ENCODE data around the gene A2ML1. TPM values are rescaled to one million over a fixed set of nuclear protein-coding genes. Genes with fewer than 3 reads are reported as not detected.

A2ML1 gene
- total and polyA plus RNA-seq, 12 donors, result 0.08 to 1.4 (median 0.14) TPM; not detected in 8

DNA sequence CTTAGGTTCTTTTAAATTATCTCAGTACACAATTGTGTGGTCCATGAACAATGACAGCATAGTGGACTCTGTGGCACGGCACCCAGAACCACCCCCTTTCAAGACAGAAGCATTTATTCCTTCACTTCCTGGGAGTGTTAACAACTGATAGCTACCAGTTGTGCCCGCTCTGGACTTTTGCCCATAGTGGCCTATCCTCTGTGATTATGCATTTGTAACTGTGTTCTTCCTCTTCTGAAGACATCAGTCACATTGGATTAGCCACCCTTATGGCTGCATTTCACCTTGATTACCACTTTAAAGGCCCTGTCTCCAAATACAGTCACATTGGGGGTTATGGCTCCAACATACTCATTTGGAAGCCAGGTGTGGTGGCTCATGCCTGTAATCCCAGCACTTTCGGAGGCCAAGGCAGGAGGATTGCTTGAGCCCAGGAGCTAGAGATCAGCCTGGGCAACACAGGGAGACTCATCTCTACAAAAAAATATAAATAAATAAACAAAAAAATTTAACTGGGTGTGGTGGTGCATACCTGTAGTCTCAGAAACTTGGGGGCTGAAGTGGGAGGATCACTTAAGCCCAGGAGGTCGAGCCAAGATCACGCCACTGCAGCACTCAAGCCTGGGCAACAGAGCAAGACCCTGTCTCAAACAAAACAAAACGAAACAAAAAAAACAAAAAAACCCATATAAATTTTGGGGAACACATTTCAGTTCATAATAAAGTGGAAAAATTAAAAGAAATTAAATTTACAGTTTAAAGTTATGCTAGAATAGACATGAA lies 64.3 kb downstream of the A2ML1 start:
- Histone ChIP-seq H3K4me1 (replicated peaks in 1 of 2) (no peaks in the 10 kb centered on the region), H3K36me3 (replicated peaks in 1 of 2) (no peaks in the 10 kb centered on the region), H3K27ac (no peak overlapping the region), H3K4me3 (no peak overlapping the region), H3K9me3 (replicated peaks in 1 of 3) (no peaks in the 10 kb centered on the region), H3K27me3 (no peaks in the 10 kb centered on the region)
- TF ChIP-seq, protein P1, sequence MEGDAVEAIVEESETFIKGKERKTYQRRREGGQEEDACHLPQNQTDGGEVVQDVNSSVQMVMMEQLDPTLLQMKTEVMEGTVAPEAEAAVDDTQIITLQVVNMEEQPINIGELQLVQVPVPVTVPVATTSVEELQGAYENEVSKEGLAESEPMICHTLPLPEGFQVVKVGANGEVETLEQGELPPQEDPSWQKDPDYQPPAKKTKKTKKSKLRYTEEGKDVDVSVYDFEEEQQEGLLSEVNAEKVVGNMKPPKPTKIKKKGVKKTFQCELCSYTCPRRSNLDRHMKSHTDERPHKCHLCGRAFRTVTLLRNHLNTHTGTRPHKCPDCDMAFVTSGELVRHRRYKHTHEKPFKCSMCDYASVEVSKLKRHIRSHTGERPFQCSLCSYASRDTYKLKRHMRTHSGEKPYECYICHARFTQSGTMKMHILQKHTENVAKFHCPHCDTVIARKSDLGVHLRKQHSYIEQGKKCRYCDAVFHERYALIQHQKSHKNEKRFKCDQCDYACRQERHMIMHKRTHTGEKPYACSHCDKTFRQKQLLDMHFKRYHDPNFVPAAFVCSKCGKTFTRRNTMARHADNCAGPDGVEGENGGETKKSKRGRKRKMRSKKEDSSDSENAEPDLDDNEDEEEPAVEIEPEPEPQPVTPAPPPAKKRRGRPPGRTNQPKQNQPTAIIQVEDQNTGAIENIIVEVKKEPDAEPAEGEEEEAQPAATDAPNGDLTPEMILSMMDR (IDR thresholded peaks at IDR 0.05), result no peak
- TF ChIP-seq POLR2A (IDR thresholded peaks at IDR 0.05), result no peak
- 89 to 97% (median 92%) methylated on average over 6 of the region's 6 CpGs for WGBS, 4 donors
- no peak for DNase-seq
- intact Hi-C loops (cut with DNase I), result no loop called here

DNA sequence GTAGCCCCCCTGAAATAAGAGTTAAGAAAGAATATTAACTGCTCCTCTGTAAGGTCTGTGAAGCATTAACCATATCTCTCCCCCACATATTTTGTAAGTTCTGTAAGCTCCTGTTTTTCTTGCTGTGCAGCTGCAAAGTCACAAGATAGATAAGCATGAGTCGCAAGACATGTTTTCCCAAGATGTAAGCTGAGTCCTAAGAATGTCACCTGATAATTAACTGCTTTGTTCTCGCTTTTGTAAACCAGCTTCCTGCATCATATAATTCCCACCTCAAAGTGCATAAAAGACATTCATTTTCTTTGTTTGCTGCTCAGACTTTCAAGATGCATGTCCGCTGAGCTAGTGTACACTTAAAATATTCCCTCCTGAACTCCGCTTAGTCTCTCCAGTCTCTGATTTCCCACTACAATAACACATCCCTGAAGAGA lies 64.9 kb downstream of the A2ML1 start:
- intact Hi-C loops (cut with DNase I), result no loop called here
- Histone ChIP-seq H3K36me3 (replicated peaks in 1 of 2) (no peaks in the 10 kb centered on the region), H3K4me3 (no peak overlapping the region), H3K9me3 (replicated peaks in 1 of 3) (no peaks in the 10 kb centered on the region), H3K27me3 (no peaks in the 10 kb centered on the region), H3K4me1 (replicated peaks in 1 of 2) (no peaks in the 10 kb centered on the region), H3K27ac (no peak overlapping the region)
- no peak for TF ChIP-seq POLR2A (IDR thresholded peaks at IDR 0.05)
- TF ChIP-seq, protein P1 (IDR thresholded peaks at IDR 0.05), result no peak
- no peak for DNase-seq
- WGBS, 4 donors, result 85 to 91% (median 89%) methylated on average over 4 of the region's 4 CpGs

DNA sequence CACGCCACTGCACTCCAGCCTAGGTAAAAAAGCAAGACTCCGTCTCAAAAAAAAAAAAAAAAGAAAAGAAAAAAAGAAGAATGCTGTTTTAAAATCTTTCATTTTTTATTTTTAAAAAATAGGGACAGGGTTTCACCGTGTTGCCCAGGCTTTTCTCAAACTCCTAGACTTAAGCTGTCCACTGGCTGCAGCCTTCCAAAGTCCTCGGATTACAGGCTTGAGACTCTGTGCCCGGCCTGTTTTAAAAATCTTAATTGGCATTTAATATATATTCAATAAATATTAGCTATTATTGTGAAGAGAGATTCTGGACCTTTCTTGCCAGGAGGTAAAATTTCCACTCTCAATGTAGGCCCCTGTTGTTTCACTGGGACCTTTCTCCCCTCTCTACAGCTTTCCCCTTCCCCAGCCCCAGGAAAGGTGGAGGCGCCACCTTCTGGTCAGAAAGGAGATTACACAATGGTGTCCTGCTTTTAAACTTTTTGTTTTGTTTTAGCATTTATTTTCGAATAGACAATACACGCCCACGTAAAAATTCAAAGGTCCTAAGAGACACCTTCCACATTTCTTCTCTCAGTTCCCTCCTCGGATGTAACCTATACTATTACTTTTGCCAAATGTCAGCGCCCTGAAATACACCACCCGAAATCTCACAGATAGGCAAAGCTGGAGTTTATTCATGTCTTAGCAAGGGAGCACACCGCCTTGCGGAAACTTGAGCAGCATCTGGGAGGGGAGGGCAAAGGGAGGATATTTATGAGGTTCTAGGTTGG lies 68.1 kb downstream of the A2ML1 start:
- peak; percentile 18 to 68 (median 54) for DNase-seq

More for the DNA sequence above, 68.1 kb downstream of the A2ML1 start:
- H3K4me1 ChIP-seq (replicated peaks in 1 of 2), result no peaks in the 10 kb centered on the region
- H3K9me3 ChIP-seq (replicated peaks in 1 of 3), result no peaks in the 10 kb centered on the region
- peak overlapping the region in 3 of 4 donors; percentile 12 to 70 (median 49) for H3K4me3 ChIP-seq
- H3K27ac ChIP-seq, result no peak overlapping the region
- WGBS, 4 donors, result 28 to 30% (median 29%) methylated on average over 14 of the region's 14 CpGs
- no peaks in the 10 kb centered on the region for H3K36me3 ChIP-seq (replicated peaks in 1 of 2)
- TF ChIP-seq, protein P1 (IDR thresholded peaks at IDR 0.05), result peak; percentile 71 to 94 (median 78)
- TF ChIP-seq POLR2A (IDR thresholded peaks at IDR 0.05), result no peak
- intact Hi-C loops (cut with DNase I), result loop anchor here (5.0 to 10.0 kb wide), 2 partner anchors 208 to 226 kb away; partner anchors contain the start of gene MFAP5 (in 1 of the 2)
- no peaks in the 10 kb centered on the region for H3K27me3 ChIP-seq

All from adrenal gland (tissue), 12 donors.